Suppressor macrophage treated with lipopolysaccharide for 1 hour (primary cell): Measurements from ENCODE around the gene GTF2IRD1.

ENCODE experiments used
- DNase-seq, 3 donors: peaks; one replicate each; pipeline ENCODE4 v3.0.0-alpha.2; 2020 to 2022

The GTF2IRD1 gene

DNA sequence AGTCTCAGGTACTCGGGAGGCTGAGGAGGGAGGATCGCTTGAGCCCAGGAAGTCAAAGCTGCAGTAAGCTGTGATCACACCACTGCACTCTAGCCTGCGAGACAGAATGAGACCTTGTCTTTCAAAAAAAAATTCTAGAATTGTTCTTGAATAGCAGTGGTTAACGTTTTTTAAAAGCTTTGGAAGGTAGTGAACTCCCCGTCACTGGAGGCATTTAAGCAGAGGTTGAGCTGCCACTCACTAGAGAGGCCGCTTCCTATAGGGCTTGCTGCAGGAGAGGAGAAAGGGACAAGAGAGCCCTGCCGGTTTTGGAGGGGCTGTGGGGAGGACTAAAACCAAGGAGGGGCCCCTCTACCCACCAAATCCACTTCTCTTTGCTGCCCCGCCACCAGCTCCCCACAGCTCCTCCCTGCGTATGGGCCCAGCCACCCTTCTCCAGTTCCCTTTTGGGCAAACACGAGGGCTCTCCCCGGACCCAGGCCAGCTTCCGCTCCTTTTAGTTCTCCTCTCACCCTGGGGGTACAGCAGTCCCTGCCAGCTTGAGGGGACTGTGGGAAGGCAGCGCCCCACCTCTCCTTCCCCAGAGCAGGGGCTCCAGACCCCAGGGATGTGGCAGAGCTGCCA, 116.9 kb downstream of the GTF2IRD1 start:
- no peak for DNase-seq

DNA sequence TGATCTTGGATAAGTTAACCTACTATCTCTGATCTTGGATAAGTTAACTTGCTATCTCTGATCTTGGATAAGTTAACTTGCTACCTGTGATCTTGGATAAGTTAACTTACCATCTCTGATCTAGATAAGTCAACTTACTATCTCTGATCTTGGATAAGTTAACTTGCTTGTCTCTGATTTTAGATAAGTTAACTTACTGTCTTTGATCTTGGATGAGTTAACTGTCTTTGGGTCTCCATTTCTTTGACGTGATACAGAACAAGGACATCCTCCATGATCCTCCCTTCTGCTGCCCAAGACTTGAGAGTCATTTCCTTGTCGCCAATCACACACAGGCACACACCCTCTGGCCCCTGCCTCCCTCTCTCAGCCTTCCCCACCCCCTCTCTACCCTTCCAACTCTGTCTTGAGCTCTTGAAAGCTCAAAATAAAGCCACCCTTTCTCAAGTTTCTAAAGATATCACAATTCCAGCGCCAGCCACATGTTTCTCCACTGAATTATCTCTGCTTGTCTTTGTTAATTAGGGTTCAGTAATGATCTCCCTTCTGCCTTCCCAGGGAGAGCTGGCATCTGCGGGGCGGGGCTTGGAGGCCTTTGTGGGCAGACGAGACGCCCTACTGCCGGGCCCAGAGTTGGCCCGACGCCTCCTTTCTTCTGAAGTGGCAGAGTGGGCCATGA, 118.7 kb downstream of the GTF2IRD1 start:
- no peak for DNase-seq

DNA sequence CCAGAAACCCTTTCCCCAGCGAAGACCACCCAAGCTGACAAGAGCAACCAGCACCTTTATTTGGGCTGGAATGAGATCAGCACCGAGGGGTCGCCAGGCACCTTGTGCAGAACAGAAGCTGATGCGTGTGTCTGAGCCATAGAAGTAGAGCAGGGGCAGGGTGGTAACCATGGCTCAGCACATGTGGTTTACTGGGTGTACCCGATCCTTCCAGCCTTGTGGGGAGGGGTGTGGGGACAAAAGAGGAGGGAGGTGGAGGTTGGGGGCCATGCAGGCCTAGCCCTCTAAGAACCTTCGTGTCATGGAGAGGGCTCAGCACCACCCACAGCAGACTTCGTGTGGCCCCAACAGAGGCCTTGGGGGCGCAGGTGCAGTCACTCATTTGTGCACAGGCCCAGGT, 119.8 kb downstream of the GTF2IRD1 start:
- no peak for DNase-seq

DNA sequence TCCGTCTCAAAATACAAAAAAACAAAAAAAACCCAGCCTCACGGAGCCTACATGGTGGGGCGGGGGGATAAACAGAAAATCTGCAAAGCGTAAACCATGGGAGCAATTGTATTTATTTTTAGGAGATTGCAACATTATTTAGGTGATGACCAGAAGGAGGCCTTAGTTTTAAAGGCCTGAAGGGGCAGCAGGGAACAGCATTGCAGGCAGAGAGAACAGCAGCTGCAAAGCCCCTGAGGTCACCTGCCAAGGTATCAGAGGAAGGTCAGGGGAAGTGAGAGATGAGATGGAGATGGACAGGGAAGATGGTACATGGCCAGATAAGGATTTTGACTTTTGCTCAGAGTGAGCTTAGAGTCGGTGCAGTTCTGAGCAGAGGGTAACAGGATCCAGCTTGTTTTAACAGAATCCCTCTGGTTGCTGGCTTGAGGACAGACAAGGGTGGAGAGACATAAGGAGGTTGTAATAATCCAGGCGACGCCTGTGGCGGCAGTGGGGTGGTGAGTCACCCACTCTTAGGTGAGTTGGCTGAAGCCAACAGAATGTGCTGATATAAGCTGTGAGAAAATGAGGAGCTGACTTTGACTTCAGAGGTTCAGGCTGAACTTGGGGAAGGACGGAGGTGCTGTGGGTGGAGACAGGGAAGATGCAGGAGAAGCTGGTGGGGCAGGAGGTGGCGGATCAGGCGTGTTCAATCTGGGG, 121.5 kb downstream of the GTF2IRD1 start:
- no peak for DNase-seq

DNA sequence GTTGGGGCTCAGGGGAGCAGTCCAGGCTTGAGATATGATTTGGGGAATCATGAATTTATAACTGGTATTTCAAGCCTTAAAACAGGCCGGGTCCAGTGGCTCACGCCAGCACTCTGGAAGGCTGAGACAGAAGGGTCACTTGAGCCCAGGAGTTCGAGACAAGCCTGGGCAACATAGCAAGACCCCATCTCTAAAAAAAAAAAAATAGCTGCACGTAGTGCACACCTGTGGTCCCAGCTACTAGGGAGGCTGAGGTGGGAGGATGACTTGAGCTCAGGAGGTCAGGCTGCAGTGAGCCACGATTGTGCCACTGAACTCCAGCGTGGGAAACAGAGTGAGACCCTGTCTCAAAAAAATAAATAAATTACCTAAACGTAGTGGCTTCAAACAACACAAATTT, 122.1 kb downstream of the GTF2IRD1 start:
- DNase-seq = no peak

DNA sequence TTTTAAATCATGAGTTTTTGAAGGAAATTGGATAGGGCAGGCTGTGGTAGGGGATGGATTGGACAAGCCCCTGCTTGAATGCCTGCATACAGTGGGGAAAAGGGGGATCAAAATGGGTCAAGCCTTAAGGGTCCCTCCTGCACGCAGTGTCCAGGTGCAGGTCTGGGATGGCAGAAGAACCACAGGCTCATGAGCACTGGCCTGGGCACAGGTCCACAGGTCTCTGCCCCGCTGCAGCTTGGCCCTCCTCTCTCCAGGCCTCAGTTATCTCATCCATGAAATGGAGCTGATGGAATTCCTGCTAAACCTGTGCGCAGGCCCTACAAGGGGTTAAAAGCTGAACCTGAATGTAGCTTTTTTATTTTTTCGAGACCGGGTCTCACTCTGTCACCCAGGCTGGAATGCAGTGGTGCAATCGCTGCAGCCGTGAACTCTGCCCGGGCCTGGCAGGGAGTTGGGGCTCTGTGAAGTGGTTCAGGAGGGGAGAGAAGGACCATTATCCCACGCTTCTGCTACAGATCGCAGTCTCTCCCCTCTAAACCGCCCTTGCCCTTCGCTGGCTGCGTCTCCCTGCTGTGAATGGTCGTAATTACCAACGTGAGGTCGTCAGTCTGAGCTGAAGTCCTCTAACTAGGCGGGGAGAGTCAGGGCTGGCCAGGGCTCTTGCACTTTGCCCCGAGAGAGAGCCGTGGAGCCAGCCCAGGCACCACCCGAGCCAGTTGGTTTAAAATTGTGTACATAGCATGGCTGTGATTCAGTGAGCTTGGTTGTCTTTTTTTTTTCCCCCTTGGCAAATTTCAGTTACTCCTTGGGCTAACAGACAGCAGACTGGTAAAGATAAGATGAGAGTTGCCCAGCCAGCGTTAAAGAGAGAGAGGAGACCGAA, 126.3 kb downstream of the GTF2IRD1 start:
- DNase-seq = no peak

DNA sequence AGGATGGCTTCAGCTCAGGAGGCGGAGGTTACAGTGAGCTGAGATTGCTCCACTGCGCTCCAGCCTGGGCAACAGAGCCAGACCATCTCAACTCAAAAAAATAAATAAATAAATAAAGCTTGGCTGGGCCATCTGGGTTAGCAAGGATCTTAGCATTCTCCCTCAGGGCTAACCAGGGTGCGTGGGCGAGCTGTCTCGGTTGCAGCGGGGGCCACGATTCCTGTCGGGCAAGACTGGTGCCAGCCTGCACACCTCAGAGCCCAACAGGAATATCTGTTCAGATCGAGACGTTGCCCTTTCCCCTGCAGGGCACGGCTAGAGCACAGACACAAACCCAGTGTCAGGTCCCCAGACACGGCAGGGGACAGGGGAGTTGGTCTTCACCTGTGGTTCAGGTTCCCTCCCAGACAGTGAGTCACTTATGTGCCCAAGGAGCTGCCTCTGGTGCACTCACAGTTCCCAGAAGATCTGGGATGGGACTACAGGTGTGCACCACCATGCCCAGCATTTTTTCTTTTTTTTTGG, 128.3 kb downstream of the GTF2IRD1 start:
- DNase-seq = no peak

DNA sequence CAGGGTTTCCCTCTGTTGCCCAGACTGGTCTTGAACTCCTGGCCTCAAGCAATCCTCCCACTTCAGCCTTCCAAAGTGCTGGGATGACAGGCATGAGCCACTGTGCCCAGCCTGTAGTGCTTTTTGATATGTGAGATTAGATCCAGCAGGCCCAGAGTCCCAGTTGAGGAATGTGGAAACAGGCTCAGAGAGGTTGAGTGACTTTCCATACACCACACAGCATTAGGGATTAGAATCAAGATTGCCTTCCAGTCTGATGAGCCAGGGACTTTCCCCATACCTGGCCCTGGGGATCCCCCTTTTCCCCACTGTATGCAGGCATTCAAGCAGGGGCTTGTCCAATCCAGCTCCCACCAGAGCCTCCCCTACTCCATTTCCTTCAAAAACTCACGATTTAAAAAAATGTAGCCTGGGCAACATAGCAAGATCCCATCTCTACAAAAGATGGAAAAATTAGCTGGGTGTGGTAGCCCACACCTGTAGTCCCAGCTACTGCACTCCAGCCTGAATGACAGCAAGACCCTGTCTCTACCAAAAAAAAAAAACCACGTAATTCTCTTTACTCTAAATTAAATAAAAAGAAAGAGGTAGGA, 128.8 kb downstream of the GTF2IRD1 start:
- no peak for DNase-seq

DNA sequence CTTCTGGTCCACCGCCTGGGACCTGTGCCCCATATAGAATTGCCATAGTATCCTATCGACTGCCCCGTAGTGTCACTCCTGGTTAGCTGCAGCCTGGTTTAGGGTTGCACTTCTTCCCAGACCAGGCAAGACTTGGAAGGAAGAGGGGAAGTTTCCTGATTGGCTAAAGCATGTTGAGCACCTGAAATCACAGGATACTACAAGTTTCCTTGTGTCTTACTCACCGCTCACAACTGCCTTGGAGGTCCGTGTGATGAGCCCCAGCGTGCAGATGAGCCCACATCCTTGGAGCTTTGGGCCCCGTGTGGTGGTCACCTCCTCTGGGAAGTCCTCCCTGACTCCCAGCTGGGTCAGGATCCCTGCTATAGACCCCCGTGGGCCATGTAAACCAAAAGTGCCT, 129.9 kb downstream of the GTF2IRD1 start:
- DNase-seq = no peak

DNA sequence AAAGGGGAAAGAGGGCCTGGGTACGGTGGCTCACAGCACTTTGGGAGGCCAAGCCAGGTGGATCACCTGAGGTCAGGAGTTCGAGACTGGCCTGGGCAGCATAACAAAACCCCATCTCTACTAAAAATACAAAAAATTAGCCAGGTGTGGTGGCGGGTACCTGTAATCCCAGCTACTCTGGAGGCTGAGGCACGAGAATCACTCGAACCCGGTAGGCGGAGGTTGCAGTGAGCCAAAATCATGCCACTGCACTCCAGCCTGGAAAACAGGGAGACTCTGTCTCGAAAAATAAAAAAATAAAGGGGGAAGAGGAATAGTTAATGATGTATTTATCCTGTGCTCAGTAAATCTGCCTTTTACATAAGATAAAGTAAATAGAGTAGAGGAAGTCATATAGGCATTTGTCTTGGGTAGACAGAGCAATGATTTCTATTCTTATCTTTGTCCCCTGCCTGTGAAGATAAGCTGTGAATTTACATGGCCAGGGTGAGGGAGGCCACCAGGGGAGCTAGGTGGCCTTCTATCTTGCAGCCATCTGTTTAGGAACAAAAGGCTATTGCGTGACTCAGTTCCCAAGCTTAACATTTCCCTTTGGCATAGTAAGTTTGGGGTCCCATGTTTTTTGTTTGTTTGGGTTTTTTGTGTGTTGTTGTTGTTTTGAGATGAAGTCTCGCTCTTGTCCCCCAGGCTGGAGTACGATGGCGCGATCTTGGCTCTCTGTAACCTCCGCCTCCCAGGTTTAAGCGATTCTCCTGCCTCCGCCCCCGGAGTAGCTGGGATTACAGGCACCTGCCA, 130.7 kb downstream of the GTF2IRD1 start:
- DNase-seq = no peak

DNA sequence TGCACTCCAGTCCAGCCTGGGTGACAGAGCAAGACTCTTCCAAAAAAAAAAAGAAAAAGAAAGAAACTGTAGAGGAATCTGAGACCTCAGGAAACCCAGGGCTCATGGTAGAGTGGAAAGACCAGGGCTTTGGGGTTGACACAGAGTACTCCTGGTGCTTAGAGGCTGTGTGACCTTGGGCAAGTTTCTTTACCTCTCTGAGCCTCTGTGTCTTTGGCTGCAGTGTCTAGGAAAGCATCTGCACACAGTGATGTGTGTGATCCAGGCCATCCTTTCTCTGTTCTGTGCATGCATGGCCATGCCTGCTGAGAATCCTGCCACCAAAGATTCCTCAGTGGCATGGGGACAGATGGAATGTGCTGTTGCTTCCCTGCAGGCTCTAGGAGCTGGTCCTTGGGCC, 132.1 kb downstream of the GTF2IRD1 start:
- no peak for DNase-seq

DNA sequence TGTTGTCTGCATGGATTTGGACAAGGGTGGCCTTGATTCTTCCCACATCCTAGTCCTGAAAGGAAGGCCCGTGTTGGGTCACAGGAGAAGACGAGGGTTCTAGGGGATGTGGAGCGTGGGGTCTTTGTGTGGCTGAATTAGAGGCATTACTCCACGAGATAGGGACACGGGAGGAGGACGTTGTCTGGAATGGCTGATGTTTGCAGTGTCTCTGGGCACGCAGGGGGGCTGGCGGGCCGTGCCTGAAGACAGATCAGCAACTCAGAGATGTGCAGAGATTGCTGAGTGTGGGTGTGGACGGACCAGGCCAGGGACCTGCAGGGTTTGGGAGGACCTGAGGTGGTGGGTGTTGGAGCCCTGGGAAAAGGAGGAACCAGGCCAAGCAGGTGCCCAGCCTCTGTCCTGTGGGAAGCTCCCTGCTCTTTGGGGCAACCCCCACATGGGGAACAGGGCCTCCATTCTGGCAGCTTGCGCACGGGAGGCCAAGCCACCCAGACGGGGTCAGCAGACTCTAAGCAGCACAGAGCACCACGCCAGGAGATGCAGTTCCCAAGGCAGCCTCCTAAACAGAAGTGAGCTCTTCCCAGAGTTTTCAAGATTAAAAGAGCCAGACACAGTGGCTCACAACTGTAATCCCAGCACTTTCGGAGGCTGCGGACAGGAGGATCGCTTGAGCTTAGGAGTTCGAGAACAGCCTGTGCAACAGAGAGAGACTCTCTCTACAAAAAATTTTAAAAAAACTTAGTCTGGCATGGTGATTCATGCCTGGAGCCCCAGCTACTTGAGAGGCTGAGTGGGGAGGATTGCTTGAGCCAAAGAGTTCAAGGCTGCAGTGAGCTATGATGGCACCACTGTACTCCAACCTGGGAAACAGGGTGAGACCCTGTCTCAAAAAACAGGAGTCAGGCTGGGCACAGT, 132.8 kb downstream of the GTF2IRD1 start:
- no peak for DNase-seq

DNA sequence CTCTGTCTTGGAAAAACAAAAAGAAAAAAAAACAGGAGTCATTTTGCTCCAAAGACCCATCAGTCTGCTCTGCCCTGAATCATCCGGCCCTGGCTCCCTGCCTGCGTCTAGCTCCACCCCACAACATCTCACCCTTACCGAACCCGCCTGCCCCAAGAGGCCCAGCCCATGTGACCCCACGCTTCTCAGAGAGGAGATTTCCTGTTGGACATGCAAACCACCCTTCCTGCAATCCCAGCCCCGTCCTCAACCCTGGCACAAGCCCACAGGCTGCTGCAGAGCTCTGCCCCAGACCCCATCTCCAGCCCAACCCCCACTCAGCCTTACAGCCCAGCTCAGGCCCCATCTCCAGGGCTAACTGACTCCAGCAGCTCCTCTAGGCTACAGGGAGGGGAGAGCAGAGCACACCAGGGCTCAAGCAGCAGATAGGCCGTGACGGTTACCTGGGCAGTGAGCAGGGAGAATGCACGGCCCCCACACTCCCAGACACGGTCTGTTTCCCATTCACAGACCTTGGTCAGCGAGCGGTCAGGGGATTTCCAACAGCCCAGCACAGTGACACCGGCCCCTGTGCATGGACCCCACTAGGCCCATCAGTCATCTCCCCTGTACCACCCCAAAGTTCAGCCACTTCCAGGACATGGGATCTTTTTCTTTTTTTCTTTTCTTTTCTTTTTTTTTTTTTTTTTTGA, 133.9 kb downstream of the GTF2IRD1 start:
- peak; percentile 18 to 56 (median 50) for DNase-seq

DNA sequence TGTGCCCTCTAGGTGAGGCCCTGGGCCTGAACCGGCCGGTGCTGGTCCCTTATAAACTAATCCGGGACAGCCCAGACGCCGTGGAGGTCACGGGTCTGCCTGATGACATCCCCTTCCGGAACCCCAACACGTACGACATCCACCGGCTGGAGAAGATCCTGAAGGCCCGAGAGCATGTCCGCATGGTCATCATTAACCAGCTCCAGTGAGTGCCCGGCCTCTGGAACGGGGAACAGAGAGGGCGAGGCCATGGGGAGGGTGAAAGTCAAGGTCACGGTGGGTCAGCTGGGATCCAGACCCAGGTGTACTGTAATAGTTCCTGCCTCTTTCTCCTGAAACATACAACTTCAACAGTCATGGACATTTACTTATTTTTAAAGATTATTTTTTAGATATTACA, 137.1 kb downstream of the GTF2IRD1 start:
- no peak for DNase-seq

DNA sequence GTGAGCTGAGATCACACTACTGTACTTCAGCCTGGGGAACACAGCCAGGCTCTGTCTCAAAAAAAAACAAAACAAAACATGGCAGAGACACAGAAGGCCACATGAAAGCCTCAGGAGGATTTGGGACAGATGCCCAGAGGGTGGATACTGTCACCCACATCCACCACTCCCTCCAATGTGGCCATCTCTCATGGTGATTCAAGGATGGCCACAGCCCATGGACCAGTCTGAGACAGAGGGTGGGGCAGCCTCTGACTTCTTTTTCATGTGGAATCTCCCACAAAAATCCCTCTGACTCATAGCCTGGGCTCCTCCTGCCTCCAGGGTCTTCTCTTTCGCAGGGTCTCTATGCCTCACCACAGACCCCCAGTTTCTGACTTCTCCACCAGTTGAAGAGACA, 144.9 kb downstream of the GTF2IRD1 start:
- peak; percentile 70 to 79 (median 70) for DNase-seq

DNA sequence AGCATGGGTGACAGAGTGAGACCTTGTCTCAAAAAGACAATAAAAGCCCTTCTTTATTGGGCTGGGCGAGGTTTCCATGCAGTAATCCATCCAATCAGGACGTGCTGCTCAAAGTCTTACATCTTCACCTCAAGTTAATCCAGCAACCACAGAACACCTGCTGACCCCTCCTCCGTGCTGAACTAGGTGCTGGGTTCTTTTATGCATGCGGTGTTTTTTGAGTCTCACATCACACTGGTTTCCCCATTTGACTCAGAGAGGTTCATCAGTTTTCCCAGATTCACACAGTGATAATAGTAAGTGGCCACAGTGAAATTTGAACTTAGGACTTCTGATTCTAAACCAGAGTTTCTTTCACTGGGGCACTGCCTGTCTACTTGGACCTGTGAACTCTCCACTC, 145.5 kb downstream of the GTF2IRD1 start:
- no peak for DNase-seq

DNA sequence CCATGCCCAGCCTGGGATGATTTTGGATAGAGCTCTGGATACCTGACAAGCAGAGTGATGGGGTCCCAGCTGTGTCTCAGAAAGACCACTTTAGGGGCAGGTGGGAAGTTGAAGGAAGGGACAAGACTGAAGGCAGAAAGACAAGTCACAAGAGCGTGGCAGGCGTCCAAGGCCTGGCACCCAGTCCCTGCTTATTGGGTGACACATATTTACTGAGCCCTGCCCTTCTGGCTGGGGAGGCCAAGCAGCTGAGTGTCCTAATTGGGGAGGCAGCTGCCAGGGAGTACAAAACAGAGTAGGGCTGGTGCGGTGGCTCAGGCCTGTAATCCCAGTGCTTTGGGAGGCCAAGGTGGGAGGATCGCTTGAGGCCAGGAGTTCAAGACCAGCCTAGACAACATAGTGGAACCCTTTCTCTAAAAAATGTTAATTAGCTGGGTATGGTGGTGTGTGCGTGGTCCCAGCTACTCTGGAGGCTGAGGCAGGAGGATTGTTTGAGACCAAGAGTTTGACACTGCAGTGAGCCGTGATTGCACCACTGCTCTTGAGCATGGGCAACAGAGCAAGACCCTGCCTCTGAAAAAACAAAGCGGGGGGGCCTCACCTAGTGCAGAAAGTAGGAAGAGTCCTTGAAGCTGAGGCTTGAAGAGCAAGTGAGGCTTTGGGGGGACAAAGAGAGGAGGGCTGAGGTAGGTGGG, 150.8 kb downstream of the GTF2IRD1 start:
- no peak for DNase-seq

DNA sequence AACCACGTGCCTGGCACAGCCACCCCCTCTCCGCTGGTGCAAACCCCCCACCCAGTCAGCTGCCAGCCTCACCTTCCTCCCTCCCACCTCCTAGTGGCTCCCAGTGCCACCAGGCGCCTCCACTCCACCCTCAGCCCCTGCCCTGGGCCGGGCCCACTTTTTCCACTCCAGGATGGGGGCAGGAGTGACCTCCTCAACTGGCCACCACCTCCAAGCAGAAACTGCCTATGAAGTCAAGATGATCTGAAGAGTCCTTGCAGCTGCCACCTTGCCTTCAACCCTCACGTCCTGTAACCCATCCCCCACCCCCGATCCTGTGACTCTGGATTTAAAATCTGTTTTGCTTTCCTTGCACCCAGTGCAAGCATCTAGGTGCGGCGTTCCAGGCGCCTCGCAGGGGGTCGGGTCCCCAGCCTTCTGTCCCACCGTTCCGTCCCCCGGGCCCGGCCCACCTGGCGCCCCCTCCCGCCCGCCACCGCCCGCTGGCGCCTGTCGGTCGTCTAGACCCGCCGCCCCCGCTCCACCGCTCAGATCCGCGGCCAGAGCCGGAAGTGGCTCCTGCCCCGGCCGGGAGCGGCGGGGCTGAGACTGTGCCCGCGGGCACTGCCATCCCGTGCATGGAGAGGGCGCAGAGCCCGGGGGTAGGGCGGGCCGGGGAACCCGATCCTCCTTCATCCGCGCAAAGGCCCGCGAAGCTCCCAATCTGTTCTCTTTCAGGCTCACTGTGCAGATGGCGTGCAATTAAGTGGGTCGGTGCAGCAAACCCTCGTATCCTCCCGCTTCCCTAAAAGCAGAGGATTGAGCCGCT, 152.6 kb downstream of the GTF2IRD1 start:
- DNase-seq = peak; percentile 41 to 77 (median 51)
